ENCODE measurements around the gene IGSF9. TPM values are rescaled to one million over a fixed set of nuclear protein-coding genes. Genes with fewer than 3 reads are reported as not detected.

Gene IGSF9
- total and polyA plus RNA-seq, 2 experiments from 2014 or later = 0.13 TPM; not detected in 1

GRCh38 chr1:159927211-159927848 lies 18.1 kb downstream of the IGSF9 start:
- H3K9me2 ChIP-seq (ENCODE audit: insufficient read depth) = no peaks in the 10 kb centered on the region
- in situ Hi-C loops (cut with MboI) = no loop called here
- peaks cover 21% of the 10 kb centered on the region for H3K79me2 ChIP-seq (ENCODE audit: insufficient read depth)
- H3K9me3 ChIP-seq (ENCODE audit: low read depth) = no peaks in the 10 kb centered on the region
- no peak overlapping the region for H2AFZ ChIP-seq
- no peaks in the 10 kb centered on the region for H3K36me3 ChIP-seq (ENCODE audit: low read depth)
- H3K4me3 ChIP-seq = no peak overlapping the region
- H3K27ac ChIP-seq = no peak overlapping the region
- DNase-seq = no peak
- TF ChIP-seq EZH2 (IDR thresholded peaks at IDR 0.05; ENCODE audit: insufficient read depth, poor library complexity, severe bottlenecking) (no peak), EZH2phosphoT487 (IDR thresholded peaks at IDR 0.05; ENCODE audit: insufficient read depth, low read depth) (no peak)
- H3F3A ChIP-seq (ENCODE audit: insufficient read depth) = no peaks in the 10 kb centered on the region
- H3K4me1 ChIP-seq (ENCODE audit: insufficient read depth) = peaks cover 9% of the 10 kb centered on the region
- no peak overlapping the region for H3K4me2 ChIP-seq (ENCODE audit: unreplicated experiment)
- H3K27me3 ChIP-seq (replicated peaks; ENCODE audit: insufficient read depth) = no peaks in the 10 kb centered on the region
- H3K9ac ChIP-seq = no peak overlapping the region
- 77 to 82% methylated on average over 15 to 16 of the region's 16 CpGs for WGBS, 2 experiments (ENCODE audit: low coverage in 1 of 2, low lambda C conversion rate in 2 of 2, missing lambda C conversion rate in 2 of 2)
- no peaks in the 10 kb centered on the region for H4K20me1 ChIP-seq (ENCODE audit: insufficient read depth)

- no peak for DNase-seq
- peak overlapping the region; percentile 98 for H3K9ac ChIP-seq
- peaks cover 4% of the 10 kb centered on the region for H3F3A ChIP-seq (ENCODE audit: insufficient read depth)
- H3K36me3 ChIP-seq (ENCODE audit: low read depth) = no peaks in the 10 kb centered on the region
- H3K4me3 ChIP-seq = peak overlapping the region; percentile 85
- H3K4me1 ChIP-seq (ENCODE audit: insufficient read depth) = peaks cover 23% of the 10 kb centered on the region
- 9 to 11% methylated on average over 7 of the region's 7 CpGs for WGBS, 2 experiments (ENCODE audit: low coverage in 1 of 2, low lambda C conversion rate in 2 of 2, missing lambda C conversion rate in 2 of 2)
- no peaks in the 10 kb centered on the region for H3K9me3 ChIP-seq (ENCODE audit: low read depth)
- H3K4me2 ChIP-seq (ENCODE audit: unreplicated experiment) = peak overlapping the region; percentile 84
- peak overlapping the region; percentile 98 for H3K27ac ChIP-seq
- H4K20me1 ChIP-seq (ENCODE audit: insufficient read depth) = no peaks in the 10 kb centered on the region
- in situ Hi-C loops (cut with MboI) = no loop called here
- TF ChIP-seq EZH2phosphoT487 (IDR thresholded peaks at IDR 0.05; ENCODE audit: insufficient read depth, low read depth) = no peak
- TF ChIP-seq EZH2 (IDR thresholded peaks at IDR 0.05; ENCODE audit: insufficient read depth, poor library complexity, severe bottlenecking) = no peak
- H3K27me3 ChIP-seq (replicated peaks; ENCODE audit: insufficient read depth) = no peaks in the 10 kb centered on the region
- no peaks in the 10 kb centered on the region for H3K9me2 ChIP-seq (ENCODE audit: insufficient read depth)
- H2AFZ ChIP-seq = peak overlapping the region; percentile 84
- peaks cover 37% of the 10 kb centered on the region for H3K79me2 ChIP-seq (ENCODE audit: insufficient read depth)
Measured at GRCh38 chr1:159925719-159926078, 19.7 kb downstream of the IGSF9 start.

GRCh38 chr1:159924791-159925718 lies 20.4 kb downstream of the IGSF9 start, which contains the start of gene TAGLN2:
TAGLN2 (minus strand) TSS chr1:159925507; CDS start chr1:159920509, 4,998 bp downstream.
- Histone ChIP-seq H3K27me3 (replicated peaks; ENCODE audit: insufficient read depth) (no peaks in the 10 kb centered on the region), H3F3A (ENCODE audit: insufficient read depth) (peaks cover 6% of the 10 kb centered on the region), H3K9ac (peak within 1 kb of the TSS; percentile 98), H3K9me2 (ENCODE audit: insufficient read depth) (no peaks in the 10 kb centered on the region), H3K4me3 (peak within 1 kb of the TSS; percentile 85), H3K4me2 (ENCODE audit: unreplicated experiment) (peak within 1 kb of the TSS; percentile 95), H3K4me1 (ENCODE audit: insufficient read depth) (peaks cover 23% of the 10 kb centered on the region), H3K9me3 (ENCODE audit: low read depth) (no peaks in the 10 kb centered on the region), H3K79me2 (ENCODE audit: insufficient read depth) (peaks cover 44% of the 10 kb centered on the region), H4K20me1 (ENCODE audit: insufficient read depth) (no peaks in the 10 kb centered on the region), H3K27ac (peak within 1 kb of the TSS; percentile 98), H3K36me3 (ENCODE audit: low read depth) (no peaks in the 10 kb centered on the region), H2AFZ (peak within 1 kb of the TSS; percentile 84)
- peak; percentile 95 for DNase-seq
- TF ChIP-seq EZH2 (IDR thresholded peaks at IDR 0.05; ENCODE audit: insufficient read depth, poor library complexity, severe bottlenecking) (no peak), EZH2phosphoT487 (IDR thresholded peaks at IDR 0.05; ENCODE audit: insufficient read depth, low read depth) (no peak)
- 0 to 1% methylated on average over 49 to 53 of the region's 58 CpGs for WGBS, 2 experiments (ENCODE audit: low coverage in 1 of 2, low lambda C conversion rate in 2 of 2, missing lambda C conversion rate in 2 of 2)
- in situ Hi-C loops (cut with MboI) = no loop called here

GRCh38 chr1:159924025-159924790 lies 21.2 kb downstream of the IGSF9 start:
- in situ Hi-C loops (cut with MboI) = no loop called here
- H3K36me3 ChIP-seq (ENCODE audit: low read depth) = peaks cover 8% of the 10 kb centered on the region; the same call in 1 of the 2 replicates
- H2AFZ ChIP-seq = no peak overlapping the region
- no peaks in the 10 kb centered on the region for H3K9me2 ChIP-seq (ENCODE audit: insufficient read depth)
- H3K9me3 ChIP-seq (ENCODE audit: low read depth) = no peaks in the 10 kb centered on the region
- peak overlapping the region; percentile 95 for H3K4me2 ChIP-seq (ENCODE audit: unreplicated experiment)
- H3K4me1 ChIP-seq (ENCODE audit: insufficient read depth) = peaks cover 23% of the 10 kb centered on the region
- 0 to 1% methylated on average over 14 to 16 of the region's 31 CpGs for whole genome bisulfite sequencing, 2 experiments (ENCODE audit: low coverage in 1 of 2, low lambda C conversion rate in 2 of 2, missing lambda C conversion rate in 2 of 2)
- no peaks in the 10 kb centered on the region for H3K27me3 ChIP-seq (replicated peaks; ENCODE audit: insufficient read depth)
- no peak for TF ChIP-seq EZH2 (IDR thresholded peaks at IDR 0.05; ENCODE audit: insufficient read depth, poor library complexity, severe bottlenecking)
- TF ChIP-seq EZH2phosphoT487 (IDR thresholded peaks at IDR 0.05; ENCODE audit: insufficient read depth, low read depth) = no peak
- H3K79me2 ChIP-seq (ENCODE audit: insufficient read depth) = peaks cover 52% of the 10 kb centered on the region
- peak overlapping the region; percentile 98 for H3K9ac ChIP-seq
- H4K20me1 ChIP-seq (ENCODE audit: insufficient read depth) = no peaks in the 10 kb centered on the region
- peak overlapping the region; percentile 98 for H3K27ac ChIP-seq
- peaks cover 14% of the 10 kb centered on the region for H3F3A ChIP-seq (ENCODE audit: insufficient read depth)
- peak; percentile 96 for DNase-seq
- peak overlapping the region; percentile 85 for H3K4me3 ChIP-seq
